Globus pallidus (tissue), 1 donor: ENCODE data around the gene EPN2.
A peak's percentile ranks its signal among the peaks of the same experiment; 100 is the strongest.
"Not testable (repeated sequence)": the region's sequence is repeated elsewhere in the genome, so short reads cannot be mapped to it uniquely, and the experiment has no call there.

Experiments used
- DNase-seq: peaks from one replicate; pipeline ENCODE4 v3.0.0-alpha.2; 2015; ENCODE audit warnings: low spot score

Gene EPN2

DNA sequence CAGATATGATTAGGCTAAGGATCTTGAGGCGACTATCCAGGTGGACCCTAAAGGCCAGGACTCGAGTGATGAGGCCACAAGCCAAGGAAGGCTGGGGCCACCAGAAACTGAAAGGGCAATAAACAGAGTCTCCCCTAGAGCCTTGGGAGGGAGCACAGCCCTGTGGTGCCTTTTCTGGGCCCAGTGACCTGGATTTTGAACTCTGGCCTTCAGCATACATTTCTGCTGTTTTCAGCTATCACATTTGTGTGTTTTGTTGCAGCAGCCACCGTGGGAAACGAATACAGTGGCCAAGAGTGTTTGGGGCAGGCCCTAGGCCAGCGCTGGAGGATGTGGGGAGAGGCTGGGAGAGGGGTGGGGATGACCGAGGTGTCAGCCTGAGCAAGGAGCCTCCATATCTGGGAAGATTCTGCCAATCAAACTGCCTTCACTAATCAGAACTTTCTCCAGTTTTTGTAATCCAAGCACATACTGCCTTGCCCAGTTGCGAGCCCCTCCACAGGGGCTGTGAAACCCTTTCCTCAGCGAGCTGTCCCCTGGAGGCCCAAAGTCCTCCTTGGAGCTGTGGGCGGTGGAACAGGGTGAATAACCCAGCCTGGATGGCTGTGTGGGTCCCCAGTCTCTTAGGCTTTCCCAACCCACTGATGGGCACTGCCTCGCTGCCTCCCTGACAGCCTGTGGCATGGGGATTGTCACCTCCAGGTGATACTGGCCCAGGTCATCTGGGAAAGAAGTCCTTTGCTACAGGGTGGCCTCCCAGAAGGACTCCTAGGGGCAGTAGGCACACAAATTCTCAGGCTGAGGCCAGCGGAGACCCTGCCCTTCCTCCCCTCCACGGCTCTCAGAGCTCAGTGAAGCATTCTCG, 108.6 kb downstream of the EPN2 start:
- no peak for DNase-seq

DNA sequence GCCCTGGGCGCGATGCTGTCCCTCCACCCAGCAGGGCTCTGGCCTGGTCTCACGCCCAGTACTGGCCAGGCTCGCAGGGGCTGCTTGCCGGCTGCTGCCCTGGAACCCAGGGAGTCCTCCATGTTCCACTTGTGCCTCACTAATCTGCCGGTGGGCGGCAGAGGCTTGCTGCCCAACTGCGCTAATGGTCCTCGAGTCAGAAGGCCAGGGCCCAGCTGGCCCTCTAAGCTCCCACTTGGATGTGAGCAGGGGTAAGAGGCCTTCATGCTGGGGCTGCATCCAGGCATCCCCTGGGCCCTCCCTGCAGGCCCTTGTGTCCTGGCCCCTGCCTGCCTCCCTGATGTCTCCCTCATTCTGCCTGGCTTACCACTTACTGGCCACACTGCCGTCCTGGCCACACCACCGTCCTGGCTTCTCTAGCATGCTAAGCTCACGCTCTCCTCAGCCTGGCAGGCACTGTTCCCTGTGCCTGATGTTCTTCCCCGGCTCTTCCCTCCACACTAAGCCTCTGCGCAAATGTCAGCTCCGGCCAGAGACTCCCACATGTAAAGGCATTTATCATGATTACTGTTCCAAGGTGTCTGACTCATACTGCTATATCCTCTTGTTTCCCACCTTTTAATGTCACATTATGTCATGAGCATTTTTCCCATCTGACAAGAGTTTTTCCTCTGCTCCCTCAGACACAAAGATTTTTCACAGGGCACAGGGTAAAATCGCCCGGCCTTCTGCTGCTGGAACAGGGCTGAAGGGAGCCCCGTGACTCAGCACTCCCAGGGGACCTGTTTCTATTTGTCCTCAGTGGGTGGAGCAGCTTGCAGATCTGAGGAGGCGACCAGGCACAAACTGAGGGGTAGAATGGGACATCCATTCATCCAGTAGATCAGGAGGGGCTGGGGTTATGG, 109.4 kb downstream of the EPN2 start:
- DNase-seq = no peak

GRCh38 chr17:19347323-19348080, 110.3 kb downstream of the EPN2 start:
- no peak for DNase-seq

- DNase-seq = no peak
Observed at GRCh38 chr17:19348081-19348650, 111.0 kb downstream of the EPN2 start.

DNA sequence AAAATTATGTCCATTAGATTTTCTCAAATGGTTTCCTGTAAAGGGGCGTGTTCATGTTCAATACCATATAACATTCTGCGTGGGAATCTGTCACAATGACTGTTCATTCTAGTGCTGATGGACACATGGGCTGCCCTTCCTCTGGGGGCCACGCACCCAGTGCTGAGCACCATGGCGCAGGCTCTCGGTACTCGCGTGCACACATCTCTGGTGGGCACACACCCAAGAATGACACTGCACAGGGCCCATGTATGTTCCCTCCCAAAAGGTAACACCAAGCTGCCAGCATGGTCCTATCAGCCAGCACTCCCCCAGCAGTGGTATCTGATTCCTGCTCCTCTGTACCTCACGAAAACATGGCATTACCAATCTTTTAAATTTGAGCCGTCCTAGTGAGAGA, 111.6 kb downstream of the EPN2 start:
- DNase-seq = no peak

- DNase-seq = not testable (repeated sequence)
Observed at GRCh38 chr17:19353401-19353800, 116.2 kb downstream of the EPN2 start.

DNA sequence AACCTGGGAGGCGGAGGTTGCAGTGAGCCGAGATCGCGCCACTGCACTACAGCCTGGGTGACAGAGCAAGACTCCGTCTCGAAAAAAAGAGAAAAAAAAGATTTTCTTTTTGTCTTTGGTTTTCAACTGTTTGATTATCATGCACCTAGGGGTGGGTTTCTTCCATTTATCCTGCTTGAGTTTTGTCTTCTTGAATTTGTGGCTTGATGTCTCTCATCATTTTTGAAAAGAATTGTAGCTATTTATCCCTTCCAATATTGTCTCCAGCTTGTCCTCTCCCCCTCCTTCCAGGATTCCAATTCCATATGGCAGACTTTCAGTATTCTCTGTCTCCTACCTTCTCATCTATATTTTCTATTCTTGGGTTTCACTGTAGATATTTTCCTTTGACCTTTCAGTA, 117.6 kb downstream of the EPN2 start:
- no peak for DNase-seq

GRCh38 chr17:19357351-19357750, 120.2 kb downstream of the EPN2 start:
- no peak for DNase-seq

DNA sequence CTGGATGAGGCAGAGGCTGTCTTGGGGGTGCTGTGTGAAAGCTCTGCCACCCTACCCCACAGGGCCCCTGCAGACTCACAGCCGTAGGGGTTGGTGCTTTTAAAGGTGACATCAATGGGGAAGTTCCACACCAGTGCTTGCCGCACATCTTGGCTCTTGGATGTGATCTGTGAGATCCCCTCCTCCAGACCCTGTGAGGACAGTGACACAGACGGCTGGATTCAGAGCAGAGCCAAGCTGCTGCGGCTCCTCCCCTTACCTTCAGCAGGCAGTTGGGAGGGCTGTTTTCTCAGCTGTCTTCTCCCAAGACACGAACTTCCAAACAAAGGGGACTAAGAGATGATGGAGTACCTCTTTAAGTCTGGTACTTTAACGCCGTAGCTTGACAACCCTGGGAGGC, 120.6 kb downstream of the EPN2 start:
- no peak for DNase-seq

GRCh38 chr17:19359151-19359550, 122.0 kb downstream of the EPN2 start:
- no peak for DNase-seq

- no peak for DNase-seq
Observed at GRCh38 chr17:19359856-19360255, 122.7 kb downstream of the EPN2 start.

- DNase-seq = no peak
Observed at GRCh38 chr17:19360772-19361171, 123.6 kb downstream of the EPN2 start.

GRCh38 chr17:19361326-19361725, 124.2 kb downstream of the EPN2 start:
- no peak for DNase-seq

DNA sequence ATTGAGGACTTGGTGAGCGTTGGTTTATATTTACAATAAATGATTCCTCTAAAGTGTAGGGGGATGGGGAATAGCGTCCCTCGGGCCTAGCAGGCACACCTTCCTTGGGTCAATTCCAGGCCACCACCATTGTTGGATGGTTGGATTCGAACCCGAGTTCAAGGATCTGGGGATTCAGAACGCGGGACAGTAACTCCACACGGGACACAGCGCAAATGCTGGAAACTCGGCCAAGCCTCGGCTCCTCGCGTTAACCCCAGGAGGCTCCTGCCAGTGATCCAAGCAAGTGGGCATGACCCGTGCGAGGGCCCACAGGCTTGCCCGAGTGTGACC, 124.7 kb downstream of the EPN2 start:
- no peak for DNase-seq

DNA sequence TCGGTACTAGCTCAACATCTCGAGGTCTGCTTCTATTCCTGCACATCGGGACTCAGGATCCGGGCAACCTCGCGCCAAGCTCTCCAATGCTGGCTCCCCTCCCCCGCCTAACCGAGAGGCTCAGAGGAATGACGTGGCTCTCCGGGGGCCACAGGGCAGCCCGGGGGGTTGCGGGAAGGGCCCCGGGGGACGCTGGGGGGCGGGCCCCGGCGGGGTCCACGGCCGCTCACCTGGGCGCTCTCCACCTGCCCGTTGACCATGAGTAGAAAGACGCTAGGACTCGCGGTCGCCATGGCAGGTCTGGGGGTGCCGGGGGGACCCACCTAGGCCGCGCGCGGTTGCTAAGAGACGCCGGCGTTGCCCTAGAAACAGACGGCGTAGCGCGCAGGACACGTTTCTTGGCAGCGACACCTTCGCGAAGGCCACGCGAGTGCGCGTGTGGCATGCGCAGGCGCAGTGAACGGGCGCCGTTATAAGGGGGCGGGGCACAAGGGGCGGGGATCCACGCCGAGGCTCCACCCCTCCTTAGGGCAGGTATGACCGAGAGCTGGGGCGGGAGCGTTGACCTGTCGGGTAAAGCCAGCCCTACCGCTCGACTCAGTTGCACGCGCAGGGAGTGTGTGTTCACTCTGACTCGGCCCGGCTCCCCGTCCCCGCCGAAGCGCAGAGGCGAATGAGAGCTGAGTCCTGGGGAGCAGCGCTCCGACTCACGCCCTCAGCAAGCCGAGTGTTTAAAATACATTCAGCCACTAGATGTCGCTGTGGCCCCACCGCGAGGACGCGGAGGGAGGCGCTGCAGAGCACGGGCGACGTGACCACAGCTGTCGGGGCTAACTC, 125.3 kb downstream of the EPN2 start, which contains the start of gene B9D1:
Gene B9D1, minus strand, starts transcription at position 447 of the 837 bp plus-strand sequence. Its CDS starts 154 bp downstream, at position 293.
- peak; percentile 91 for DNase-seq

GRCh38 chr17:19363114-19363438, 125.9 kb downstream of the EPN2 start:
- DNase-seq = no peak

DNA sequence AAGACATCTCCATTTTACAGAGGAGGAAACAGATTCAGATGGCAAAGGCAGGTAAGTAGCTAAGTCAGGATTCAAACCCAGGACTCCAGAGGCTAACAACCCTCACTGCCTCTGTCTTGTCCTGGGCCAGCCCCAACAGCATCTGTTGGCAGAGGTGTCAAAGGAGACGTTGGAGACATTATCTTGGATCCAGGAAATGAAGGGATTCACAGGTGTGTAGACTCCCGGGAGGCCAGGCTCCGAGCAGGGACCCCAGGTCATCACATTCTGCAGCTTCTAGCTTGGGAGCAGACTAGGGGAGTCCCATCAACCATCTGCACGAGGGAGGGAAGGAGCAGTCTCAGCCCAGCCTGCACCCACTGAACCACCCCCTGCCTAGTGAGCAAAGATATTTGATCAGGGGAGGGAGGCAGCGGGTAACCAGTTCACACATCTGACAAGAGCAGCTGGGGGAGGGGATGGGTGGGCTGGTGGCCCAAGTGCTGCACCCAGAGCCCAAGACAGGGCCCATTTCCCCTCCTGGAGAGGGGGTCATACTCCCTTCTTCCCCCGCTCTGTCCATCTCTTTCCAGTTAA, 126.4 kb downstream of the EPN2 start:
- DNase-seq = no peak

DNA sequence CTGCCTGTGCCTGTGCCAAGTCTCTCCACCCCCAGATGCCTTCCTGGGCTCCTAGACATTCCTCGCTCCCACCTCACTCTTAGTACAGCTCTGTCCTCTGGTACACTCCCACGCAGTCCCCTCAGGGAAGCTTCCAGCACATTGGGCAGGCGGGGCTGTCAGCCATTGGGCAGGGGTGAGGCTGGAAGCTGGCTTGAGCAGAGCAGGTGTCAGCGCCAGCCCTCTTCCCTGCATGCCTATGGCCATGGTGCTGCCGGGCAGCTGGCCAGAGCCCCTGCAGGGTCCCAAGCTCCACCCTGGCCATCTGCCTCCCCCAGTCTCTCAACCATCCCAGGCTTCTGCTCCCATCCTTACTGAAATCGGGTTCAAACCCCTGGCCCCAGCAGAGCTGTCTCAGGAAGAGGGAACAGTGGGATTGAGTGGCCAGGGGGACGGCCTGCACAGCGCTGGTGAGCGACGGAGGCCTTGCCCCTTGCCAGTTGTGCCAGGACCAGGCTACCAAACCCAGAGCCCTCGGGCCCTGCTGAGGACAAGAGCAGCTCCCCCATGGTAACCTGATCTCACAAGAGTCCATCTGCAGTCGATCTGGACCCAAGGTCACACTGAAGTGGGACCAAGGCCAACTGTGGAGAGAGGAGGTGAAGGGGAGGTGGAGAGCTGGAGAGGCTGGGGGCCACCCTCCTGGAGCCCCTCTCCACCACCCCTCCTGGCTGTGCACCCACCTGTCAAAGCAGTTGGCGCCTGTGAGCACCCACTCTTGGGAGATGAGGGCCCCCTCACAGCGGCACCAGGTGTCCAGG, 127.7 kb downstream of the EPN2 start:
- DNase-seq = no peak

GRCh38 chr17:19365499-19365817, 128.3 kb downstream of the EPN2 start:
- no peak for DNase-seq
